DOHH2 (cell line): ENCODE measurements around the gene PRKN.

Source experiments
- H3F3A ChIP-seq: fragments of 200-600 bp; sonication (generic), shearing (Covaris generic); 2 replicates; pipeline ENCODE4 v1.6.0; 2016; ENCODE audit warnings: antibody characterized with exemption, mild to moderate bottlenecking; ENCODE audit not compliant: control insufficient read depth, insufficient read depth
- H3K27ac ChIP-seq: fragments of 200-600 bp; sonication (generic); 2 replicates; pipeline ENCODE4 v1.5.1; 2014; ENCODE audit warnings: low read depth, mild to moderate bottlenecking, low read length, moderate library complexity
- H3K27me3 ChIP-seq: fragments of 200-600 bp; sonication (generic); 2 replicates; pipeline ENCODE4 v1.6.1; 2014; ENCODE audit warnings: mild to moderate bottlenecking, low read length, mixed read lengths; ENCODE audit not compliant: control insufficient read depth
- H3K36me3 ChIP-seq: fragments of 200-600 bp; sonication (generic); 2 replicates; pipeline ENCODE4 v1.6.1; 2014; ENCODE audit warnings: mild to moderate bottlenecking, low read length, moderate library complexity, mixed read lengths; ENCODE audit not compliant: control insufficient read depth
- H3K4me1 ChIP-seq: fragments of 200-600 bp; sonication (generic); 2 replicates; pipeline ENCODE4 v1.6.1; 2014; ENCODE audit warnings: mild to moderate bottlenecking, low read length, mixed read lengths; ENCODE audit not compliant: control insufficient read depth
- H3K4me2 ChIP-seq: fragments of 200-600 bp; sonication (generic); 2 replicates; pipeline ENCODE4 v1.6.0; 2014; ENCODE audit warnings: mild to moderate bottlenecking, low read length, moderate library complexity
- H3K4me3 ChIP-seq: fragments of 200-600 bp; sonication (generic); 2 replicates; pipeline ENCODE4 v1.5.1; 2014; ENCODE audit warnings: mild to moderate bottlenecking, low read length, mixed read lengths
- H3K79me2 ChIP-seq: fragments of 200-600 bp; sonication (generic); 2 replicates; pipeline ENCODE4 v1.6.1; 2014; ENCODE audit warnings: mild to moderate bottlenecking, low read length, mixed read lengths; ENCODE audit not compliant: control insufficient read depth
- H3K9me2 ChIP-seq: fragments of 200-600 bp; sonication (generic); replicated peaks from 2 replicates; pipeline ENCODE4 v1.6.1; 2014; ENCODE audit warnings: mild to moderate bottlenecking, low read length, mixed read lengths; ENCODE audit not compliant: control insufficient read depth
- H3K9me3 ChIP-seq: fragments of 200-600 bp; sonication (generic); 2 replicates; pipeline ENCODE4 v1.6.1; 2014; ENCODE audit warnings: antibody characterized with exemption, low read length, mixed read lengths; ENCODE audit not compliant: control insufficient read depth, insufficient read depth
- H4K20me1 ChIP-seq: fragments of 200-600 bp; sonication (generic); 2 replicates; pipeline ENCODE4 v1.6.0; 2014; ENCODE audit warnings: low read depth, mild to moderate bottlenecking, antibody characterized with exemption, low read length, moderate library complexity; ENCODE audit not compliant: control insufficient read depth, insufficient read depth
- CTCF ChIP-seq: fragments of 200-600 bp; sonication (generic); IDR thresholded peaks from one replicate; pipeline ENCODE4 v1.5.1; 2014; ENCODE audit warnings: antibody characterized with exemption, mild to moderate bottlenecking, low read depth, low read length; ENCODE audit not compliant: poor library complexity, severe bottlenecking
- EZH2phosphoT487 ChIP-seq: fragments of 200-600 bp; sonication (generic); IDR thresholded peaks from 2 replicates; pipeline ENCODE4 v1.6.1; 2017; ENCODE audit warnings: borderline replicate concordance, mild to moderate bottlenecking, antibody characterized with exemption, low read length, moderate library complexity, mixed read lengths

PRKN gene

DNA sequence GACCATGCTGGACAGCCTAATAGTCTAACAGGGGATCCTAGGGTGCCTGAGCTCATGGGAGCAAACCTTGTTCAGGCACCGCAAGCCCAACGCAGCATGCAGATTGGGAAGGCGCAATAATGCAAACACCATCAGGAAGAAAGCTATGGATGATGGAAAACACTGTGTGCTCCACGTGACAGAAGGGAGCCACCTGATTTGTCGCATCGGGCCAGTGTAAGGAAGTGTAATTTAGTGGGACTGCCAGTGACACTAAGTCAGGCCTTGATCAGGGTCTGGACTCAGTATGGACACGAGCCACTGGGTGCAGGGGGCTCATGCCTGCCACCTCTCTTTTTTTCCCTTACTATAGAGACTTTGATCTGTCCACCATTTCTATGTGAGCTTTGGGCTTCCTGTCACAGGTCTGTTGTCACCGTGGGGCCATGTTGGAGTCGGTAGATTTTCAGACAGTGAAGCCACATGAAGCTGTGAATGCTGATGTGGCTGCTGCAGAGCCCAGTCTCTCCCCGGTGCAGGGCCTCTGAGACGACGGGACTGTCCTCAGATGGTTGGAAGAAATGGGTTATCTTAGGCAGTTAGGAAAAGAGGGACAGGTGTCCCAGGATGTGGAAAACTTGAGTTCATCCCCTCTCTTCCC, 1379.5 kb downstream of the PRKN start:
- Histone ChIP-seq H3K4me1 (no peaks in the 10 kb centered on the region), H3K27me3 (no peaks in the 10 kb centered on the region), H3K9me2 (no peaks in the 10 kb centered on the region), H3K79me2 (no peaks in the 10 kb centered on the region), H3K4me3 (no peak overlapping the region), H3K36me3 (no peaks in the 10 kb centered on the region), H3K4me2 (no peak overlapping the region), H3F3A (no peaks in the 10 kb centered on the region), H3K9me3 (no peaks in the 10 kb centered on the region), H3K27ac (no peak overlapping the region), H4K20me1 (no peaks in the 10 kb centered on the region)
- TF ChIP-seq EZH2phosphoT487 (no peak), CTCF (no peak)

- TF ChIP-seq EZH2phosphoT487 (no peak), CTCF (no peak)
- no peaks in the 10 kb centered on the region for H3K9me3 ChIP-seq
- H3K27ac ChIP-seq: no peak overlapping the region
- H3F3A ChIP-seq: no peaks in the 10 kb centered on the region
- H3K4me3 ChIP-seq: no peak overlapping the region
- no peaks in the 10 kb centered on the region for H4K20me1 ChIP-seq
- no peaks in the 10 kb centered on the region for H3K79me2 ChIP-seq
- H3K36me3 ChIP-seq: no peaks in the 10 kb centered on the region
- no peaks in the 10 kb centered on the region for H3K9me2 ChIP-seq
- no peaks in the 10 kb centered on the region for H3K4me1 ChIP-seq
- H3K27me3 ChIP-seq: no peaks in the 10 kb centered on the region
- H3K4me2 ChIP-seq: no peak overlapping the region
These were observed 1380.4 kb downstream of the PRKN start for GRCh38 chr6:161347125-161347524.

DNA sequence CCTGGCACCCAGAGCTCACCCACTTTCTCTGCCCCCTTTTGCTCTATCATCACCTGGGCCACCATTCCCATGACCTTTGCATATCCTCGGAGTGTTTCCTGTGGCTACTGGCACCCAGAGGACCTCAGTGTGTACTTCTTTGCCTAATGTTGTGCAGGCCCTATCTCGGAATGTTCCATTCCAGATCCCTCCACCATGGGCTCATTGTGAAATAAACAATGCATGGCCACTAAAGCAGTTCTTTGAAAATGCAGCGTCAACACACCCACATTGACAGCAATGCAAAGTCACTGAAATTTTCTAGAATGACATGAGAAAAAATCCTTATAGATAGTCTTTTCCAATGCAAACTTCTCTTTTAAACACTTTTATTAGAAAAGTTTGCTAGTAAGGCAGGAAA, 1380.8 kb downstream of the PRKN start:
- TF ChIP-seq CTCF (no peak), EZH2phosphoT487 (no peak)
- Histone ChIP-seq H3K9me2 (no peaks in the 10 kb centered on the region), H3K27me3 (no peaks in the 10 kb centered on the region), H4K20me1 (no peaks in the 10 kb centered on the region), H3K79me2 (no peaks in the 10 kb centered on the region), H3K9me3 (no peaks in the 10 kb centered on the region), H3K4me3 (no peak overlapping the region), H3K4me2 (no peak overlapping the region), H3K4me1 (no peaks in the 10 kb centered on the region), H3F3A (no peaks in the 10 kb centered on the region), H3K36me3 (no peaks in the 10 kb centered on the region), H3K27ac (no peak overlapping the region)
